H1 (cell line): ENCODE measurements around the gene RPUSD1. TPM values are rescaled to one million over a fixed set of nuclear protein-coding genes. Genes with fewer than 3 reads are reported as not detected.

ENCODE experiments used
- CTCF ChIA-PET: fragments of 300-600 bp; sonication (Branson Sonifier 250); formaldehyde crosslinking; loops from one replicate; lab custom pipeline; 2021; ENCODE audit not compliant: partially characterized antibody; lab: Charles Lee
- POLR2A ChIA-PET: fragments of 300-600 bp; sonication (Branson Sonifier 250); formaldehyde crosslinking; loops from one replicate; lab custom pipeline; 2021; ENCODE audit warnings: inconsistent platforms; ENCODE audit not compliant: partially characterized antibody; lab: Charles Lee
- DNase-seq, 2 experiments: peaks; one replicate each; pipeline versions ENCODE4 v3.0.0 to v3.0.0-alpha.2; 2010 to 2022; ENCODE audit warnings: low spot score in 2 of 2, low read depth in 1 of 2, mixed read lengths in 1 of 2
- FAIRE-seq: peaks from 2 replicates; lab custom pipeline; 2011; peaks lifted over from hg19 to GRCh38; lab: Jason Lieb, UNC
- H2AFZ ChIP-seq: 2 replicates; pipeline ENCODE4 v1.8.1; 2012; ENCODE audit warnings: low read length, inconsistent platforms
- H2AK5ac ChIP-seq: 2 replicates; pipeline ENCODE4 v1.6.1; 2013; ENCODE audit warnings: low read depth, low read length
- H2BK120ac ChIP-seq: replicated peaks from 2 replicates; pipeline ENCODE3; 2013; ENCODE audit warnings: low read depth, low read length, inconsistent platforms
- H2BK12ac ChIP-seq: 2 replicates; pipeline ENCODE4 v1.6.1; 2013; ENCODE audit warnings: low read depth, low read length
- H2BK15ac ChIP-seq: 2 replicates; pipeline ENCODE4 v1.6.1; 2013; ENCODE audit warnings: low read length
- H2BK20ac ChIP-seq: 2 replicates; pipeline ENCODE4 v1.6.1; 2013; ENCODE audit warnings: low read length
- H2BK5ac ChIP-seq: 2 replicates; pipeline ENCODE4 v1.6.1; 2013; ENCODE audit warnings: low read depth, low read length
- H3K14ac ChIP-seq: 2 replicates; pipeline ENCODE4 v1.6.1; 2013; ENCODE audit warnings: inconsistent platforms; ENCODE audit not compliant: insufficient read length
- H3K18ac ChIP-seq: 2 replicates; pipeline ENCODE4 v1.6.1; 2013; ENCODE audit warnings: low read length; ENCODE audit errors: extremely low read depth
- H3K23ac ChIP-seq: 2 replicates; pipeline ENCODE4 v1.6.1; 2013; ENCODE audit warnings: inconsistent platforms; ENCODE audit not compliant: insufficient read length
- H3K23me2 ChIP-seq: 2 replicates; pipeline ENCODE4 v1.6.1; 2013; ENCODE audit warnings: low read depth, low read length
- H3K27ac ChIP-seq: 2 replicates; pipeline ENCODE4 v1.6.1; 2011; ENCODE audit warnings: low read depth, low read length, inconsistent platforms
- H3K27me3 ChIP-seq, 4 experiments: replicated peaks in 1 of 4; 1 replicate in 1 of 4; 2 replicates in 3 of 4; pipeline versions ENCODE4 v1.6.1 to v1.8.1; 2011 to 2013; ENCODE audit warnings: low read length in 3 of 4, mild to moderate bottlenecking in 3 of 4, inconsistent platforms in 2 of 4, mixed read lengths in 2 of 4, moderate library complexity in 1 of 4; ENCODE audit not compliant: control insufficient read depth in 3 of 4, insufficient read depth in 3 of 4; ENCODE audit errors: extremely low read depth in 1 of 4
- H3K36me3 ChIP-seq, 4 experiments: 2 replicates each; pipeline versions ENCODE4 v1.6.1 to v1.8.1; 2011 to 2013; ENCODE audit warnings: mild to moderate bottlenecking in 4 of 4, low read length in 3 of 4, moderate library complexity in 2 of 4, control low read depth in 1 of 4, inconsistent platforms in 1 of 4; ENCODE audit not compliant: insufficient read depth in 4 of 4, control insufficient read depth in 2 of 4
- H3K4ac ChIP-seq: replicated peaks from 2 replicates; pipeline ENCODE3; 2013; ENCODE audit warnings: low read length, low read depth, mixed read lengths, inconsistent platforms; ENCODE audit not compliant: insufficient read length
- H3K4me1 ChIP-seq, 4 experiments: replicated peaks in 1 of 4; 1 replicate in 1 of 4; 2 replicates in 3 of 4; pipeline versions ENCODE4 v1.6.1 to v1.8.1; 2011 to 2013; ENCODE audit warnings: low read length in 3 of 4, inconsistent platforms in 2 of 4, mixed read lengths in 1 of 4; ENCODE audit not compliant: insufficient read depth in 4 of 4, control insufficient read depth in 3 of 4
- H3K4me2 ChIP-seq, 2 experiments: 2 replicates each; pipeline versions ENCODE4 v1.6.1 to v1.8.1; 2011 to 2013; ENCODE audit warnings: low read depth in 2 of 2, low read length in 2 of 2, control low read depth in 1 of 2, inconsistent platforms in 1 of 2, mild to moderate bottlenecking in 1 of 2; ENCODE audit not compliant: insufficient read depth in 1 of 2
- H3K4me3 ChIP-seq, 4 experiments: fragments of 200-600, 300-600 bp in 1 of 4; sonication (generic), shearing (Covaris generic), sonication (Bioruptor Twin) in 1 of 4; 2 replicates each; pipeline versions ENCODE4 v1.5.1 to v1.8.1; 2011 to 2016; ENCODE audit warnings: low read length in 4 of 4, low read depth in 3 of 4, control low read depth in 2 of 4, inconsistent platforms in 2 of 4, mild to moderate bottlenecking in 2 of 4, mixed read lengths in 1 of 4, moderate library complexity in 1 of 4; ENCODE audit not compliant: insufficient read depth in 2 of 4; ENCODE audit errors: extremely low read depth in 1 of 4
- H3K56ac ChIP-seq: replicated peaks from 2 replicates; pipeline ENCODE3; 2013; ENCODE audit warnings: low read depth, mild to moderate bottlenecking, mixed read lengths, low read length, inconsistent platforms; ENCODE audit not compliant: insufficient read length
- H3K79me1 ChIP-seq: 2 replicates; pipeline ENCODE4 v1.6.1; 2013; ENCODE audit warnings: low read depth, low read length, control low read depth
- H3K79me2 ChIP-seq, 2 experiments: 2 replicates each; pipeline versions ENCODE4 v1.6.1 to v1.8.1; 2012 to 2013; ENCODE audit warnings: low read length in 2 of 2, mild to moderate bottlenecking in 2 of 2, inconsistent platforms in 1 of 2; ENCODE audit not compliant: insufficient read depth in 2 of 2, control insufficient read depth in 1 of 2
- H3K9ac ChIP-seq, 4 experiments: replicated peaks in 1 of 4; 1 replicate in 1 of 4; 2 replicates in 3 of 4; pipeline versions ENCODE4 v1.6.1 to v1.8.1; 2011 to 2013; ENCODE audit warnings: low read depth in 3 of 4, low read length in 3 of 4, control low read depth in 2 of 4, mild to moderate bottlenecking in 2 of 4, moderate library complexity in 2 of 4, inconsistent platforms in 1 of 4; ENCODE audit errors: extremely low read depth in 1 of 4
- H3K9me3 ChIP-seq, 2 experiments: 2 replicates each; pipeline versions ENCODE4 v1.6.1 to v1.8.1; 2012 to 2013; ENCODE audit warnings: mild to moderate bottlenecking in 2 of 2, moderate library complexity in 2 of 2, control low read depth in 1 of 2, inconsistent platforms in 1 of 2, low read depth in 1 of 2, low read length in 1 of 2, mixed read lengths in 1 of 2; ENCODE audit not compliant: insufficient read depth in 2 of 2
- H4K20me1 ChIP-seq, 2 experiments: replicated peaks in 1 of 2; 2 replicates each; pipeline versions ENCODE3 to v1.8.1; 2011 to 2013; ENCODE audit warnings: inconsistent platforms in 2 of 2, low read length in 2 of 2, mild to moderate bottlenecking in 1 of 2; ENCODE audit not compliant: insufficient read depth in 2 of 2, control insufficient read depth in 1 of 2
- H4K5ac ChIP-seq: 2 replicates; pipeline ENCODE4 v1.6.1; 2013; ENCODE audit warnings: low read length, low read depth, mixed read lengths, inconsistent platforms; ENCODE audit not compliant: insufficient read length
- H4K8ac ChIP-seq: 2 replicates; pipeline ENCODE4 v1.8.0; 2013; ENCODE audit warnings: mild to moderate bottlenecking, moderate library complexity, low read length, inconsistent platforms; ENCODE audit not compliant: insufficient read depth; ENCODE audit errors: extremely low read depth
- H4K91ac ChIP-seq: replicated peaks from 2 replicates; pipeline ENCODE3; 2013; ENCODE audit warnings: low read length, mixed read lengths, inconsistent platforms; ENCODE audit not compliant: insufficient read length
- ASH2L ChIP-seq: fragments of 200-600, 300-600 bp; sonication (generic); IDR thresholded peaks from one replicate; pipeline ENCODE4 v1.7.1; 2017; ENCODE audit warnings: low read length
- CEBPB ChIP-seq: IDR thresholded peaks from 2 replicates; pipeline ENCODE4 v1.6.1; 2012; ENCODE audit warnings: low read depth, low read length
- HDAC2 ChIP-seq, 2 experiments: fragments of 300-600 bp in 1 of 2; sonication (generic) in 1 of 2; IDR thresholded peaks; 2 replicates each; pipeline ENCODE4 v1.6.1; 2011 to 2012; ENCODE audit warnings: low read depth in 2 of 2, low read length in 2 of 2, mild to moderate bottlenecking in 2 of 2, moderate library complexity in 2 of 2, borderline replicate concordance in 1 of 2, inconsistent platforms in 1 of 2
- NRF1 ChIP-seq: IDR thresholded peaks from 2 replicates; pipeline ENCODE4 v1.6.1; 2011; ENCODE audit warnings: mild to moderate bottlenecking, low read depth, low read length, improper control_type of control experiment
- RBBP5 ChIP-seq: IDR thresholded peaks from 2 replicates; pipeline ENCODE4 v1.7.1; 2012; ENCODE audit warnings: low read depth, mild to moderate bottlenecking, inconsistent platforms, low read length, moderate library complexity, borderline replicate concordance
- SP2 ChIP-seq: IDR thresholded peaks from 2 replicates; pipeline ENCODE4 v1.6.1; 2012; ENCODE audit warnings: mild to moderate bottlenecking, low read length, inconsistent platforms
- SUZ12 ChIP-seq: fragments of 200-600 bp; sonication (generic); IDR thresholded peaks from 2 replicates; pipeline ENCODE4 v1.6.1; 2012; ENCODE audit warnings: mild to moderate bottlenecking, inconsistent platforms, low read length, moderate library complexity, mixed read lengths
- TCF12 ChIP-seq: IDR thresholded peaks from 2 replicates; pipeline ENCODE4 v1.6.1; 2011; ENCODE audit warnings: low read depth, mild to moderate bottlenecking, low read length
- WGBS, 2 experiments: shearing (Covaris generic) in 1 of 2; methylation state at CpG; one replicate each; pipeline versions ENCODE4 v1.1.6 to v1.1.7; 2013 to 2015; ENCODE audit warnings: low lambda C conversion rate in 2 of 2, mixed read lengths in 2 of 2, inconsistent platforms in 1 of 2, low coverage in 1 of 2, missing lambda C conversion rate in 1 of 2; ENCODE audit not compliant: insufficient replicate concordance in 2 of 2, insufficient coverage in 1 of 2, insufficient read length in 1 of 2; ENCODE audit errors: extremely low coverage in 1 of 2, missing lambda C conversion rate in 1 of 2; 5-methylcytosine and 5-hydroxymethylcytosine counted together
- polyA plus RNA-seq, 7 experiments: library from polyadenylated mRNA; depleted of rRNA in 3 of 7; stranded (reverse) in 5 of 7; unstranded in 2 of 7; fragments of >200 nt in 5 of 7; fragments of 200-250 nt in 2 of 7; gene quantifications; 1 replicate in 5 of 7; 2 replicates in 1 of 7; 4 replicates in 1 of 7; pipeline versions ENCODE4 v1.2.1 to v1.2.3, GENCODE V29; 2011 to 2013; ENCODE audit warnings: missing spikeins in 2 of 7, mixed read lengths in 2 of 7
- total RNA-seq: library from RNA; stranded (reverse); fragmentation: NEBNext Ultra II Directional; extraction: Animal tissue kit (Norgen Biotek cat#: 25700); gene quantifications from 2 replicates; pipeline ENCODE4 v1.2.1, GENCODE V29; 2021
- TF ChIP-seq, protein P1 (sequence below), 3 experiments: IDR thresholded peaks; 1 replicate in 2 of 3; 2 replicates in 1 of 3; pipeline versions ENCODE4 v1.5.1 to v1.6.1; 2011; ENCODE audit warnings: low read length in 3 of 3, mild to moderate bottlenecking in 3 of 3, inconsistent platforms in 2 of 3, low read depth in 1 of 3, moderate library complexity in 1 of 3; ENCODE audit not compliant: insufficient read depth in 1 of 3; ENCODE audit errors: control extremely low read depth in 1 of 3

Gene RPUSD1
- total and polyA plus RNA-seq, 2 of the 8 experiments (the other 6 are each of a cell fraction or from before 2014, with no cell fraction given), result 32.2 to 61.8 TPM

DNA sequence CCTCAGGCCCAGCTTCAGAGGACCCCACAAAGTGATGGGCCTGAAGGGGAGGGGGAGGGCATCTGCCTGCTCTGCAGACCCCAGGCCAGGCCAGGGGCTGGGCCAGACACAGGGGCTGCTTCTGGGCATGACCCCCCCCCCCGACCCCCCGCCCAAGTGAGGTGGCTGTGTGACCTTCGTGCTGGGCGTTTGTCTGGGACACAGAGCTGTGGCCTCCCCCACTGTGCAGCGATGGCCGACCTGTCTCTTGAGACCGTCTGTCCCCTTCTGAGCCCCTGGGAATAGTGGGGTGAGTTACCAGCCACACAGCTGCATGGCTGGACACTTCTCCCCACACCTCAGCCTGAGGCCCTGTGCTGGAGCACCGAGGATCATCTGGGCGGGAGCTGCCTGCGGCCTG lies 47.2 kb upstream of the RPUSD1 start:
- Histone ChIP-seq H2AFZ (no peak overlapping the region), H4K20me1 (no peaks in the 10 kb centered on the region), H3K23ac (no peak overlapping the region), H2BK20ac (no peak overlapping the region), H2BK5ac (no peak overlapping the region), H3K14ac (no peak overlapping the region), H3K9me3 (peaks cover 15 to 55% of the 10 kb centered on the region in 2 experiments; a peak in 3 of 4 replicates), H4K8ac (no peak overlapping the region), H3K79me2 (no peaks in the 10 kb centered on the region), H3K23me2 (no peaks in the 10 kb centered on the region), H3K79me1 (no peaks in the 10 kb centered on the region), H2BK15ac (no peak overlapping the region), H3K4me3 (no peak overlapping the region), H4K5ac (no peak overlapping the region), H3K27me3 (no peaks in the 10 kb centered on the region), H3K4me1 (no peaks in the 10 kb centered on the region), H3K9ac (no peak overlapping the region), H2BK12ac (no peak overlapping the region), H3K4ac (no peak overlapping the region), H3K18ac (no peak overlapping the region), H3K27ac (no peak overlapping the region), H2BK120ac (no peak overlapping the region), H3K4me2 (no peak overlapping the region), H3K56ac (no peak overlapping the region), H2AK5ac (no peak overlapping the region), H4K91ac (no peak overlapping the region), H3K36me3 (no peaks in the 10 kb centered on the region)
- DNase-seq, result no peak
- no peak for FAIRE-seq
- TF ChIP-seq NRF1, result no peak
- no peak for TF ChIP-seq TCF12
- TF ChIP-seq, protein P1, sequence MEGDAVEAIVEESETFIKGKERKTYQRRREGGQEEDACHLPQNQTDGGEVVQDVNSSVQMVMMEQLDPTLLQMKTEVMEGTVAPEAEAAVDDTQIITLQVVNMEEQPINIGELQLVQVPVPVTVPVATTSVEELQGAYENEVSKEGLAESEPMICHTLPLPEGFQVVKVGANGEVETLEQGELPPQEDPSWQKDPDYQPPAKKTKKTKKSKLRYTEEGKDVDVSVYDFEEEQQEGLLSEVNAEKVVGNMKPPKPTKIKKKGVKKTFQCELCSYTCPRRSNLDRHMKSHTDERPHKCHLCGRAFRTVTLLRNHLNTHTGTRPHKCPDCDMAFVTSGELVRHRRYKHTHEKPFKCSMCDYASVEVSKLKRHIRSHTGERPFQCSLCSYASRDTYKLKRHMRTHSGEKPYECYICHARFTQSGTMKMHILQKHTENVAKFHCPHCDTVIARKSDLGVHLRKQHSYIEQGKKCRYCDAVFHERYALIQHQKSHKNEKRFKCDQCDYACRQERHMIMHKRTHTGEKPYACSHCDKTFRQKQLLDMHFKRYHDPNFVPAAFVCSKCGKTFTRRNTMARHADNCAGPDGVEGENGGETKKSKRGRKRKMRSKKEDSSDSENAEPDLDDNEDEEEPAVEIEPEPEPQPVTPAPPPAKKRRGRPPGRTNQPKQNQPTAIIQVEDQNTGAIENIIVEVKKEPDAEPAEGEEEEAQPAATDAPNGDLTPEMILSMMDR (IDR thresholded peaks at IDR 0.05; ENCODE audit: control extremely low read depth in 1 of 3, insufficient read depth in 1 of 3, low read depth in 1 of 3, low read length in 3 of 3), result no peak
- no peak for TF ChIP-seq RBBP5
- no peak for TF ChIP-seq CEBPB
- no peak for TF ChIP-seq SP2
- no peak for TF ChIP-seq HDAC2 (IDR thresholded peaks at IDR 0.05; ENCODE audit: borderline replicate concordance in 1 of 2, low read depth in 2 of 2, low read length in 2 of 2)
- TF ChIP-seq SUZ12, result no peak
- no peak for TF ChIP-seq ASH2L
- POLR2A ChIA-PET, result no interaction called here
- CTCF ChIA-PET, result no interaction called here
- WGBS, 2 experiments, result 89% methylated on average over 7 of the region's 10 CpGs; no CpG with 5 or more reads in 1 of the 2 experiments
